Brain pericyte (primary cell): Measurements from ENCODE around the gene ZNF23.

Experiments
- DNase-seq: peaks from one replicate; pipeline ENCODE4 v3.0.0-alpha.2; 2012; ENCODE audit warnings: low read depth, low spot score

Gene ZNF23

GRCh38 chr16:71472051-71472450, 10.0 kb upstream of the ZNF23 start:
- no peak for DNase-seq

- no peak for DNase-seq
Measured at GRCh38 chr16:71467810-71468209, 5.8 kb upstream of the ZNF23 start.

- DNase-seq: no peak
Measured at GRCh38 chr16:71464231-71464630, 2.2 kb upstream of the ZNF23 start.

GRCh38 chr16:71460941-71461340, 1.1 kb downstream of the ZNF23 start:
- DNase-seq: no peak

- DNase-seq: no peak
Measured at GRCh38 chr16:71460236-71460635, 1.8 kb downstream of the ZNF23 start.

GRCh38 chr16:71459510-71459909, 2.5 kb downstream of the ZNF23 start:
- no peak for DNase-seq

GRCh38 chr16:71456801-71457200, 5.2 kb downstream of the ZNF23 start:
- DNase-seq: no peak

GRCh38 chr16:71453036-71453435, 9.0 kb downstream of the ZNF23 start:
- no peak for DNase-seq

GRCh38 chr16:71449020-71449419, 13.0 kb downstream of the ZNF23 start:
- no peak for DNase-seq

GRCh38 chr16:71448274-71448866, 13.7 kb downstream of the ZNF23 start:
- no peak for DNase-seq

- no peak for DNase-seq
Measured at GRCh38 chr16:71443714-71444113, 18.3 kb downstream of the ZNF23 start.

GRCh38 chr16:71442051-71442440, 20.0 kb downstream of the ZNF23 start, which contains the start of gene TLE7:
Gene TLE7 (minus strand): TSS chr16:71442054. CDS start chr16:71433324, 8,730 bp downstream.
- no peak for DNase-seq

- DNase-seq: no peak
Measured at GRCh38 chr16:71441348-71442050, 20.5 kb downstream of the ZNF23 start.

- DNase-seq: no peak
Measured at GRCh38 chr16:71440669-71441347, 21.2 kb downstream of the ZNF23 start.

GRCh38 chr16:71439523-71439922, 22.5 kb downstream of the ZNF23 start:
- no peak for DNase-seq

- no peak for DNase-seq
Measured at GRCh38 chr16:71436473-71436872, 25.6 kb downstream of the ZNF23 start.

- no peak for DNase-seq
Measured at GRCh38 chr16:71432906-71433305, 29.1 kb downstream of the ZNF23 start.

- DNase-seq: no peak
Measured at GRCh38 chr16:71431991-71432390, 30.1 kb downstream of the ZNF23 start.

- no peak for DNase-seq
Measured at GRCh38 chr16:71431176-71431575, 30.9 kb downstream of the ZNF23 start.

GRCh38 chr16:71430744-71431143, 31.3 kb downstream of the ZNF23 start:
- no peak for DNase-seq

GRCh38 chr16:71429581-71429980, 32.5 kb downstream of the ZNF23 start:
- DNase-seq: no peak

- DNase-seq: no peak
Measured at GRCh38 chr16:71428883-71429282, 33.2 kb downstream of the ZNF23 start.

- DNase-seq: no peak
Measured at GRCh38 chr16:71428385-71428784, 33.7 kb downstream of the ZNF23 start.
